Stimulated activated CD4-positive, alpha-beta T cell treated with anti-CD3 and anti-CD28 coated beads, TNF-alpha, amount 100 ng/mL, for 48 hours (primary cell): Measurements from ENCODE around the gene SAPCD1.

ENCODE experiments used
- DNase-seq, 3 donors: peaks; one replicate each; pipeline ENCODE4 v3.0.0-alpha.2; 2020; ENCODE audit warnings: low read depth in 3 of 3

Gene SAPCD1

GRCh38 chr6:31762356-31762755 is at the start of gene SAPCD1:
SAPCD1 (plus strand) TSS chr6:31762656; CDS start chr6:31763055, 399 bp downstream.
- no peak for DNase-seq

- DNase-seq = no peak
Observed at GRCh38 chr6:31713465-31713864, 49.0 kb upstream of the SAPCD1 start.

- DNase-seq = no peak
Observed at GRCh38 chr6:31713991-31714684, 48.3 kb upstream of the SAPCD1 start.

GRCh38 chr6:31715022-31715958 is 47.2 kb upstream of the SAPCD1 start, which contains the start of gene LY6G6D:
LY6G6D (plus strand) TSS chr6:31715348; CDS start chr6:31715356, 8 bp downstream.
- DNase-seq = no peak

- no peak for DNase-seq
Observed at GRCh38 chr6:31717499-31718222, 44.8 kb upstream of the SAPCD1 start.

GRCh38 chr6:31718265-31718664 is 44.2 kb upstream of the SAPCD1 start:
- DNase-seq = no peak

- DNase-seq = no peak
Observed at GRCh38 chr6:31719001-31719400, 43.5 kb upstream of the SAPCD1 start.

- no peak for DNase-seq
Observed at GRCh38 chr6:31720196-31720770, 42.2 kb upstream of the SAPCD1 start.

- DNase-seq = no peak
Observed at GRCh38 chr6:31721351-31722020, 41.0 kb upstream of the SAPCD1 start, which contains the start of gene LY6G6C. LY6G6C (minus strand) TSS chr6:31721746; CDS start chr6:31721679, 67 bp downstream.

- no peak for DNase-seq
Observed at GRCh38 chr6:31722173-31722572, 40.3 kb upstream of the SAPCD1 start.

- no peak for DNase-seq
Observed at GRCh38 chr6:31723245-31723979, 39.0 kb upstream of the SAPCD1 start, which contains the start of gene MPIG6B. MPIG6B (plus strand) TSS chr6:31723373; CDS start chr6:31723384, 11 bp downstream.

- no peak for DNase-seq
Observed at GRCh38 chr6:31723980-31724691, 38.3 kb upstream of the SAPCD1 start.

- DNase-seq = no peak
Observed at GRCh38 chr6:31725502-31726350, 36.7 kb upstream of the SAPCD1 start.

- no peak for DNase-seq
Observed at GRCh38 chr6:31727034-31727716, 35.3 kb upstream of the SAPCD1 start.

- DNase-seq = no peak
Observed at GRCh38 chr6:31727717-31728671, 34.5 kb upstream of the SAPCD1 start.

GRCh38 chr6:31728767-31729514 is 33.5 kb upstream of the SAPCD1 start, which contains the start of gene DDAH2:
DDAH2 (minus strand) TSS chr6:31729299; CDS start chr6:31729161, 138 bp downstream.
- no peak for DNase-seq
